22Rv1 (cell line): ENCODE measurements around the gene MARCHF10.

Experiments
- H3K27ac ChIP-seq: fragments of 450-650 bp; 2 replicates; pipeline ENCODE4 v1.5.1; 2017
- CTCF ChIP-seq: fragments of 450-650 bp; IDR thresholded peaks from 2 replicates; pipeline ENCODE4 v1.5.1; 2017; ENCODE audit warnings: mild to moderate bottlenecking
- ZFX ChIP-seq: fragments of 450-650 bp; IDR thresholded peaks from 2 replicates; pipeline ENCODE4 v1.6.1; 2017; ENCODE audit warnings: antibody characterized with exemption, borderline replicate concordance

Gene MARCHF10

GRCh38 chr17:62781356-62781755 lies 26.8 kb downstream of the MARCHF10 start:
- H3K27ac ChIP-seq: no peak overlapping the region
- TF ChIP-seq CTCF (no peak), ZFX (no peak)

GRCh38 chr17:62780951-62781350 lies 27.2 kb downstream of the MARCHF10 start:
- TF ChIP-seq ZFX: no peak
- TF ChIP-seq CTCF: no peak
- no peak overlapping the region for H3K27ac ChIP-seq

GRCh38 chr17:62780269-62780668 lies 27.8 kb downstream of the MARCHF10 start:
- TF ChIP-seq ZFX: no peak
- TF ChIP-seq CTCF: no peak

GRCh38 chr17:62778990-62779681 lies 29.0 kb downstream of the MARCHF10 start:
- TF ChIP-seq ZFX (no peak), CTCF (no peak)
- no peak overlapping the region for H3K27ac ChIP-seq

More at GRCh38 chr17:62780269-62780668, 27.8 kb downstream of the MARCHF10 start:
- H3K27ac ChIP-seq: no peak overlapping the region

DNA sequence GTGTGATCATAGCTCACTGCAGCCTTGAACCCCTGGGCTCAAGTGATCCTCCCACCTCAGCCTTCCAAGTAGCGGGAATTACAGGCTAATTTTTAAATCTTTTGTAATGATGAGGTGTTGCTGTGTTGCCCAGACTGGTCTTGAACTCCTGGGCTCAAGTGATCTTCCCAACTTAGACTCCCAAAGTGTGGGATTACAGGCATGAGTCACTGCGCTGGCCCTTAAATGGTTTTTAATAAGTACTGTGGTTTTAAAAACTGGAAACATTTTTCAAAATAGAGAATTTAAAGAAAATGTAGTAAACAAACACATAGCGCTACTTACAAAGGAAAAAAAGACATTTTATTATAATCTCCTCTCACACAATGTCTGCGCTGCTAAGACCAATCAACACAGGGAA lies 32.2 kb downstream of the MARCHF10 start:
- TF ChIP-seq ZFX (no peak), CTCF (no peak)
- no peak overlapping the region for H3K27ac ChIP-seq

DNA sequence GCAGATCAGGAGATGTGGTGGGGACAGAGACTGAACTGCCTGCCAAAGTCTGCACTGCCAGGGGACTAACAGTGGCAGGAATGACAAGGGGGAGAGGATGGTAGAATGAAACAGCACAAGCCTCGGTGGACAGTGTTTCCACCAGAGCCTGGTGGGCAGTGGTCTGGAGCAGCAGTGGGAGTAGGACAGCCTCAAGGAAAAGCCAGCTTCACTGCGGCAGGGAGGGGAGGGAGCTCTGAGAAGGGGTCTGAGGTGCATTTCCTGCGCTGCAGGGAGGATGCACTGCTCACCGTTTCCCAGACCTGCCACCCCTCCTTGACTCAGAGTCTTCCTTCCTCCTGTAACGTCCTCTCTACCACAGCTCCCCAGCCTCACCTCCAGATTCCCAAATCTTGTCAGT lies 33.8 kb downstream of the MARCHF10 start:
- no peak for TF ChIP-seq ZFX
- H3K27ac ChIP-seq: no peak overlapping the region

- H3K27ac ChIP-seq: no peak overlapping the region
- TF ChIP-seq CTCF: no peak
- TF ChIP-seq ZFX: no peak
Observed at GRCh38 chr17:62767997-62768396, 40.1 kb downstream of the MARCHF10 start.

DNA sequence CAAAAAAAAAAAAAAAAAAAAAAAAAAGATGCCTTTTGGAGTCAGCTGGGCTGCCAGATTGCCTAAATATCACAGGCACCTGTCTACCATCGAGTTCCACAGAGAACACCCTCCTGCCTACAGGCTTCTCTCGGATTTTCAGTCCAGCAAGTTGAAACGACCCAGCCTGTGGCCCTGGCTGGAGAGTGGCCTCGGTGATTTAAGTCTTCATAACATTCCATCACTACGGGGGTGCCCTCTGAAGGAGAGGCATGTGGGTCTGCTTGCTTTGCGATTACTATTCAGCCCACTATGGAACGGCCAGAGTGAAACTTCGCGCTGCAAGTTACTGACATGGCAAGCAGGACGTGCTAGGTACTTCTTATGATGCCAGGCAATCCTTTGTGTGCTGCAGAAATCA lies 42.8 kb downstream of the MARCHF10 start:
- TF ChIP-seq CTCF: no peak
- no peak for TF ChIP-seq ZFX
- H3K27ac ChIP-seq: no peak overlapping the region
